ENCODE results near the gene MED12L.
"Not testable (repeated sequence)": the region's sequence is repeated elsewhere in the genome, so short reads cannot be mapped to it uniquely, and the experiment has no call there.

Gene MED12L

DNA sequence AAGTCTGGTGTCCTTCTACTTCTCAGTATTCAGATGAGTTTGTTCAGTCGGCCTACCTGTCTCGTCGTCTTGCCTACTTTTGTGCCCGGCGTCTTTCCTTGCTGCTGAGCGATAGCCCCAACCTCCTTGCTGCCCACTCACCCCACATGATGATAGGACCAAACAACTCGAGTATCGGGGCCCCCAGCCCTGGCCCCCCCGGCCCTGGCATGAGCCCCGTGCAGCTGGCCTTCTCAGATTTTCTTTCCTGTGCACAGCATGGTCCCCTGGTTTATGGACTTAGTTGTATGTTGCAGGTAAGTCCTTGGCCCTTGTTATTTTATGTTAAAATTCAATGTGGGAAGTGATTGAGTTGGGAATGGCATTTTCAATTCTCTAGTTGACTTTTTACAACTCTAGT lies 74.3 kb downstream of the MED12L start:
- TF ChIP-seq, protein P1, sequence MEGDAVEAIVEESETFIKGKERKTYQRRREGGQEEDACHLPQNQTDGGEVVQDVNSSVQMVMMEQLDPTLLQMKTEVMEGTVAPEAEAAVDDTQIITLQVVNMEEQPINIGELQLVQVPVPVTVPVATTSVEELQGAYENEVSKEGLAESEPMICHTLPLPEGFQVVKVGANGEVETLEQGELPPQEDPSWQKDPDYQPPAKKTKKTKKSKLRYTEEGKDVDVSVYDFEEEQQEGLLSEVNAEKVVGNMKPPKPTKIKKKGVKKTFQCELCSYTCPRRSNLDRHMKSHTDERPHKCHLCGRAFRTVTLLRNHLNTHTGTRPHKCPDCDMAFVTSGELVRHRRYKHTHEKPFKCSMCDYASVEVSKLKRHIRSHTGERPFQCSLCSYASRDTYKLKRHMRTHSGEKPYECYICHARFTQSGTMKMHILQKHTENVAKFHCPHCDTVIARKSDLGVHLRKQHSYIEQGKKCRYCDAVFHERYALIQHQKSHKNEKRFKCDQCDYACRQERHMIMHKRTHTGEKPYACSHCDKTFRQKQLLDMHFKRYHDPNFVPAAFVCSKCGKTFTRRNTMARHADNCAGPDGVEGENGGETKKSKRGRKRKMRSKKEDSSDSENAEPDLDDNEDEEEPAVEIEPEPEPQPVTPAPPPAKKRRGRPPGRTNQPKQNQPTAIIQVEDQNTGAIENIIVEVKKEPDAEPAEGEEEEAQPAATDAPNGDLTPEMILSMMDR (IDR thresholded peaks at IDR 0.05; ENCODE audit: low read depth, low read length): no peak

DNA sequence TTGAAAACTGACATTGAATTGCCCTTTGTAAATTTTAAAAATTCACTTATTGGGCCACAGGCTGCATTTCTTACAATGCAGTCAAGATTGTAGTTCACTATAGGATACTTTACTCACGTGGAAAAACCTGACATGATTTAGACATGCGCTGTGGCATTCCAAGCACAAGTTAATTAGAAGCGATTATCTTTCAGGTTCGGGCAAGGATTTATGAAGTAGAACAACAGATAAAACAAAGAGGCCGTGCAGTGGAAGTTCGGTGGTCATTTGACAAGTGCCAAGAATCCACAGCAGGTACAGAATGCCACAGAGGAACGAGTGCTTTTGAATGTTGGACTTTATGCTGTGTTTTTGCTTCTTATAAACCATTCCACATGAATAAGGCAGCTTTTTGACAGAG lies 79.8 kb downstream of the MED12L start:
- H3K4me1 ChIP-seq: no peaks in the 10 kb centered on the region; the same call in 1 of the 2 replicates
- TF ChIP-seq, protein P1 (IDR thresholded peaks at IDR 0.05; ENCODE audit: low read depth, low read length): no peak

More for the DNA sequence above, 74.3 kb downstream of the MED12L start:
- Histone ChIP-seq H3K4me1 (peaks cover 5% of the 10 kb centered on the region; the same call in 1 of the 2 replicates), H3K9me3 (no peaks in the 10 kb centered on the region), H3K4me3 (ENCODE audit: low read depth, low read length) (no peak overlapping the region), H3K36me3 (peaks cover 2% of the 10 kb centered on the region), H3K27me3 (no peaks in the 10 kb centered on the region)
- DNase-seq: no peak

DNA sequence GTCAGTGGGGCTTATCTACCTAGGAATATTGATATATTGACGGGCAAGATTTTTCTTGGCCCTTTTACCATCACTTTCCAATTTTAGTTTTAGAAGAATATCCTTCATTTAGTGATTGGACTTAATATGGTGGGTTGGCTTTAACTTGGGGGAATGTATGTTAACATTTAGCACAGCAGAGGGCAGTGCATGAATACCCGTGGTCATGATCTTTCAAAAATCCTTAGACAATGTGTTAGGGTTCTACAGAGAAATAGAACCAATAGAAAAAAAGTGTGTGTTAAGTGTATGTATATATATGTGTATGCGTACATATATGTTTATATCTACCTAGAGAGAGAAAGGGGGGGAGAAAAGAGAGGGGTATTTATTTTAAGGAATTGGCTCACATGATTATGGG lies 80.7 kb downstream of the MED12L start:
- no peaks in the 10 kb centered on the region for H3K9me3 ChIP-seq
- H3K36me3 ChIP-seq: peaks cover 5% of the 10 kb centered on the region; the same call in 1 of the 2 replicates
- no peak for DNase-seq
- TF ChIP-seq, protein P1 (IDR thresholded peaks at IDR 0.05; ENCODE audit: low read depth, low read length): peak; percentile 42
- no peaks in the 10 kb centered on the region for H3K27me3 ChIP-seq
- H3K4me1 ChIP-seq: no peaks in the 10 kb centered on the region; the same call in 1 of the 2 replicates
- no peak overlapping the region for H3K4me3 ChIP-seq (ENCODE audit: low read depth, low read length)

More for the DNA sequence above, 79.8 kb downstream of the MED12L start:
- H3K9me3 ChIP-seq: no peaks in the 10 kb centered on the region
- H3K27me3 ChIP-seq: no peaks in the 10 kb centered on the region
- H3K36me3 ChIP-seq: peaks cover 5% of the 10 kb centered on the region; the same call in 1 of the 2 replicates
- H3K4me3 ChIP-seq (ENCODE audit: low read depth, low read length): no peak overlapping the region
- DNase-seq: no peak

DNA sequence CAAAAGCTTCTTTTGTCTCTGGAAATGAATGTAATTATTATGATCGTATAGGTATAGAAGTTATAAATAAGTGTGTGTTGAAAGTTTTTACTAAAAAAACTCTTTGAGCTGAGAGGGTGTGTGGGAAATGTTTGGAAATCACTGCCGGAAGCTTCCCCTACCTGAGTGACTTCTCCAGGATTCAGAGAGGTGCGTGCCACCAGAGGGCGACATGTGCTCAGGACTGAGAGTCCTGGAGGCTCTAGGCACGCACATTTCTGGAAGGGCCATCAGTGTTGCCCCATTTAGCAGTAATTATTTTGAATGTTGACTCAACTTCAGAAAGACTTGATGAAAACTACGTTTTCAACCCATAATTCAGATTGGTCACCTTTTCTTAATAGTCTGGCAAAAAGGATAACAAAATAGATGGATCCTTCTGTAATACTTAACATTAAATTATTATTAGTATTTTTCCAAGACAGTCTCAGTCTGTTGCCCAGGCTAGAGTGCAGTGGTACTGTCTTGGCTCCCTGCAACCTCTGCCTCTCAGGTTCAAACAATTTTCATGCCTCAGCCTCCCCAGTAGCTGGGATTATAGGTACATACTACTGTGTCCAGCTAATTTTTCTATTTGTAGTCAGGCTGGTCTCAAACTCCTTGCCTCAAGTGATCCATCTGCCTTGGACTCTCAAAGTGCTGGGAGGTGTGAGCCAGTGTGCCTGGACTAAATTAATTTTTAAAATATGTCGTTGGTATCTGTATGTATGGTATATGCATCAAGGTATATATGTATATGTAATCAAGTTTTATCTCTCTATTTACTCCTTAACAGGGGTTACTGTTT lies 83.0 kb downstream of the MED12L start:
- peak; percentile 86 for DNase-seq
- TF ChIP-seq, protein P1 (IDR thresholded peaks at IDR 0.05; ENCODE audit: low read depth, low read length): peak; percentile 95
- no peaks in the 10 kb centered on the region for H3K27me3 ChIP-seq
- H3K4me3 ChIP-seq (ENCODE audit: low read depth, low read length): no peak overlapping the region
- H3K9me3 ChIP-seq: no peaks in the 10 kb centered on the region
- no peaks in the 10 kb centered on the region; the same call in 1 of the 2 replicates for H3K4me1 ChIP-seq
- peaks cover 5% of the 10 kb centered on the region; the same call in 1 of the 2 replicates for H3K36me3 ChIP-seq

DNA sequence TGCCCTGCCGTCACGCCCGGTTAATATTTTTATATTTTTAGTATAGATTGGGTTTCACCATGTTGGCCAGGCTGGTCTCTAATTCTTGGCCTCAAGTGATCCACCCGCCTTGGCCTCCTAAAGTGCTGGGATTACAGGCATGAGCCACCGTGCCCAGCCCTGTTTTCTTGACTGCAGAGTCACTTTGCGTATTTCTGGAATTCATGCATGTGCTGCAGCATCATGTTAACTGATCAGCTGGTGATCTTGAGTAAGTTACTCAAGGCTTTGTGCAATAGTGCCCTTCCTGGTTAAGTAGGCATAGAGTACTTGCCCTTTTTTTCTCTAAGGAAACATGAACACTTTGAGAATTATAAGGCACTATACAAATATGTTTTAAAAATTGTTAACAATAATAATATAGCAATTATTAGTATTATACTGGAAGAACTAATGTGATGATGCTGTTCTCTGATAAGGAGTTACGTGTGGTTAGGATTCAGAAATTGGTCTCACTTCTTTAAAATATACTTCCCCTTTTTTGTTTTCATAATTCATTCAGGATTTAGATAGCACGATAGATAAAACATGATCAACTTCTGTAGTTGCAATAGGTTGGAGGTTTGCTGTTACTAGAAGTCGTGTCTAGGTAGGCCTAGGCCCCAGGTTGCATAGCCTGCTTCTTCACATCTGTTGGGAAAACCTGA lies 83.9 kb downstream of the MED12L start:
- Histone ChIP-seq H3K36me3 (peaks cover 5% of the 10 kb centered on the region; the same call in 1 of the 2 replicates), H3K4me3 (ENCODE audit: low read depth, low read length) (no peak overlapping the region), H3K27me3 (no peaks in the 10 kb centered on the region), H3K9me3 (no peaks in the 10 kb centered on the region), H3K4me1 (no peaks in the 10 kb centered on the region; the same call in 1 of the 2 replicates)
- DNase-seq: no peak
- TF ChIP-seq, protein P1 (IDR thresholded peaks at IDR 0.05; ENCODE audit: low read depth, low read length): no peak

DNA sequence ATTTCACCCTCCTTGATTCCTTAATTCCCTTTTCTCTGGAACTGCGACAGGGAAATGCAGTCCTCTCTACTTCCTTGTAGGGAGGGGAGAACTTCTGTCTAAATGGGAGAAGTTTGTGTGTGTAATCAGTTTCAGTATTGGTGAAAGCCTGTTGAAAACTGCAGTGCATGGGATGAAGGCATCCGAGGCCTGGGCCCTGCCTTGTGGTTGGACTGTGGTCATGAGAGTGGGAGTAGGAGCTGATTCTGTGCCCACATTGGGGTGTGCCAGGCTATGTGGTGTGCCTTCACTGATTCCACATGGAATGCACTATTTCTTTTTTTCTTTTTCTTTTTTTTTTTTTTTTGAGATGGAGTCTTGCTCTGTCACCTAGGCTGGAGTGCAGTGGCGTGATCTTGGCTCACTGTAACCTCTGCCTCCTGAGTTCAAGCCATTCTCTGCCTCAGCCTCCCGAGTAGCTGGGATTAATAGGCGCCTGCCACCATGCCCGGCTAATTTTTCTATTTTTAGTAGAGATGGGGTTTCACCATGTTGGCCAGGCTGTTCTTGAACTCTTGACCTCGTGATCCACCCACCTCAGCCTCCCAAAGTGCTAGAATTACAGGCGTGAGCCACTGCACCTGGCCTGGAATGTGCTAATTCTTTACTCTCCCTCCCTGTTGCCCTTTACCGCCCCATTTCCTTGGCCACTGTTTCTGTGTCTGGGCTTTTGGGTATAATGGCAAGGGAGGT lies 84.7 kb downstream of the MED12L start:
- DNase-seq; H3K4me1 ChIP-seq; H3K9me3 ChIP-seq; H3K36me3 ChIP-seq; H3K4me3 ChIP-seq (ENCODE audit: low read depth, low read length); H3K27me3 ChIP-seq: not testable (repeated sequence)
